IPS-18c (cell line): ENCODE measurements around the gene BAIAP3.

Experiments used
- H3K4me3 ChIP-seq: 2 replicates; pipeline ENCODE4 v1.7.0; 2013; ENCODE audit warnings: low read depth, mild to moderate bottlenecking, low read length, moderate library complexity; ENCODE audit not compliant: insufficient read depth
- H3K9me3 ChIP-seq: one replicate; pipeline ENCODE4 v1.6.1; 2013; ENCODE audit warnings: mild to moderate bottlenecking, low read length, moderate library complexity; ENCODE audit not compliant: control insufficient read depth, insufficient read depth

BAIAP3 gene

DNA sequence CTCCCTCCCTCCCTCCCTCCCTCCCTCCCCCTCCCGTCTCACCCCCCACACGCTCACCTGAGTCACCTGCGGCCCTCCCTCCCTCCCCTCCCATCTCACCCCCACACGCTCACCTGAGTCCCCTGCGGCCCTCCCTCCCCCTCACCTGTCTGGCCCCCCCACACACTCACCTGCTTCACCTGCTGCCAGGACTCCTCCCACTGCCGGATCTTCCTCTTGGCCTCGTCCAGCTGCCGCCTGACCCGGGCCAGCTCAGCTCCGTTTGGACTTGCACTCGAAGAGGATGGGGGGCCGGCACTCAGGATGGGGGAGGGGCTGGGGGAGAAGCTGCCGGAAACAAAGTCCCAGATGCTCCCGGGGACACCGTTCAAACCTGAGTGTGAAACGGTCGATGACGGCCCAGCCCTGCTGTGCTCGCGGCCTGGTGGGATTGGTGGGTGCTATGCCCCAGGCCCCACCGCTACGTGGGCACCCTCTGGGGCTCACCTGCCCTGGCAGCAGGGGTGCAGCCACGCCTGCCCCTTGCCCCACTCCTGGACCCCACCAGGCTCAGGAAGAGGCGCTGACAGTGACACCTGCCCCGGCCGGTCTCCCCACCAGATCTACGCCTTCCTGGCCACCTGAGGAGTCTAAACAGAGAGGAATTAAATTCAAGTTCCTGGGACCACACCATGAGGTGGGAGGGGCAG lies 34.2 kb downstream of the BAIAP3 start:
- Histone ChIP-seq H3K4me3 (no peak overlapping the region), H3K9me3 (no peaks in the 10 kb centered on the region)

DNA sequence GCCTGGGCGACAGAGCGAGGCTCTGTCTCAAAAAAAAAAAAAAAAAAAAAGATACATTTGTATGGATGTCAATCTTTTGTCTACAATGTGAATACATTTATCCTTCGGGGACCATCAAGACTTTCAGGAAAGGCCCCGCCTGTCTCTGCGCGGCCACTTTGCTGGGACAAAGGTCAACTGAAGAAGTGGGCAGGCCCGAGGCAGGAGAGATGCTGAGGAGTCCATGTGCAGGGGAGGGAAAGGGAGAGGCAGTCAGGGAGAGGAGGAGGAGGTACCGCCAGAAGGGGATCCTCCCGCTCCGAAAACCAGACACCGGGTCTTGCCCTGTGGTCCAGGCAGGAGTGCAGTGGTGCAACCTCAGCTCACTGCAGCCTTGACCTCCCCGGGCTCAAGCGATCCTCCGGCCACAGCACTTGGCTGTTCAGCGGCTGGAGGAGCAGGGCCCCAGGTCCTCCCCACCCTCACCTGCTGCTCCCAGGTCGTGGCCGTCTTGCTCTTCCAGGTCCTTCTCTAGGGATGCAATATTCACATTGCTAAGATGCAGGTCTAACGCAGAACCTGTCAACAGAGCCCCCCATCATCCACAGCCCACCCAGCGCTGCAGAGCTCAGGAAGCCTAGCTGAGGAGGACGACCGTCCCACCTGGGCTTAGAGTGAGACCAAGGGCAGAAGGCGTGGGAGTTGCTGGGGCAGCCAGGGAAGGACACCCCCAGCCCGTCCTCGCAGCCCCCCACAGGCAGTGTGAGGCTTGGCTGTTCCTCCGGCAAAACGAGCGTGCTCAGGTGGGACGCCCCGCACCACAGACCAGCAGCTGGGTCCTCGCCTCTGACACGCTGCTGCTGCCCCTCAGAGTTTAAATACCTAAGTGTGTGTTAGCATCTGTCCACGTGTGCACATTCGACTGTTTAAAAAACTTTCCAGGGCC lies 37.9 kb downstream of the BAIAP3 start:
- no peaks in the 10 kb centered on the region for H3K9me3 ChIP-seq

DNA sequence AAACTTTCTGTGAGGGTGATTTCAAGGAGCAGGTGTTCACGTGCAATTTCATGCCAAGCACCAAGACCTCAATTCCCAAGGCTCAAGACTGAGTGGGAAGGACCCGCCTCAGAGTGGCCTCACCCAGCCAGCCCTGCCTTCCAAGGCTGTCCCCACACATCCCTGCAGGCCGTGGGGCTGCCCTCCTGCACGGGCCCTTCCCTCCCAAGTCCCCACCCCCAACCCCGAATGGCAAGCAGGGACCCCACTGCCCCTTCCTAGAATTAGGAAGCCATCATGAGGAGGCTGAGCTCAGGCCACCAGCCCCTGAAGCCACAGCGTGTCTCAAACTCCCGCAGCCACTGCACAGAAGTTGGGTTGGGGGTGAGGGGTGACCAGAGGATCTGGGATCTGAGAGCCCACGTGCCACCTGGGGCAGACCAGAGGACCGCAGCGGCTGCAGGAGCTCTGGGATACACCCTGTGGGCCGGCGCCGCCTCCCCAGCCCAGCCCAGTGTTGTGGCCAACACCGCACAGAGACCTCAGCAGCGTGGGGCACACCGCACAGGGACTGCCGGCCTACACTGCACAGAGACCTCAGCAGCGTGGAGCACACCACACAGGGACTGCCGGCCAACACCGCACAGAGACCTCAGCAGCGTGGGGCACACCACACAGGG lies 39.0 kb downstream of the BAIAP3 start:
- H3K9me3 ChIP-seq, result no peaks in the 10 kb centered on the region
- H3K4me3 ChIP-seq, result no peak overlapping the region

More for the DNA sequence above, 37.9 kb downstream of the BAIAP3 start:
- no peak overlapping the region for H3K4me3 ChIP-seq

- Histone ChIP-seq H3K4me3 (no peak overlapping the region), H3K9me3 (no peaks in the 10 kb centered on the region)
These were observed 41.2 kb downstream of the BAIAP3 start for GRCh38 chr16:1374418-1375297.

- no peak overlapping the region for H3K4me3 ChIP-seq
- no peaks in the 10 kb centered on the region for H3K9me3 ChIP-seq
These were observed 41.8 kb downstream of the BAIAP3 start for GRCh38 chr16:1375298-1375640.

GRCh38 chr16:1375741-1376410 lies 42.4 kb downstream of the BAIAP3 start:
- Histone ChIP-seq H3K4me3 (no peak overlapping the region), H3K9me3 (no peaks in the 10 kb centered on the region)

GRCh38 chr16:1377406-1378010 lies 44.1 kb downstream of the BAIAP3 start:
- peak overlapping the region; percentile 80; the same call in 1 of the 2 replicates for H3K4me3 ChIP-seq

DNA sequence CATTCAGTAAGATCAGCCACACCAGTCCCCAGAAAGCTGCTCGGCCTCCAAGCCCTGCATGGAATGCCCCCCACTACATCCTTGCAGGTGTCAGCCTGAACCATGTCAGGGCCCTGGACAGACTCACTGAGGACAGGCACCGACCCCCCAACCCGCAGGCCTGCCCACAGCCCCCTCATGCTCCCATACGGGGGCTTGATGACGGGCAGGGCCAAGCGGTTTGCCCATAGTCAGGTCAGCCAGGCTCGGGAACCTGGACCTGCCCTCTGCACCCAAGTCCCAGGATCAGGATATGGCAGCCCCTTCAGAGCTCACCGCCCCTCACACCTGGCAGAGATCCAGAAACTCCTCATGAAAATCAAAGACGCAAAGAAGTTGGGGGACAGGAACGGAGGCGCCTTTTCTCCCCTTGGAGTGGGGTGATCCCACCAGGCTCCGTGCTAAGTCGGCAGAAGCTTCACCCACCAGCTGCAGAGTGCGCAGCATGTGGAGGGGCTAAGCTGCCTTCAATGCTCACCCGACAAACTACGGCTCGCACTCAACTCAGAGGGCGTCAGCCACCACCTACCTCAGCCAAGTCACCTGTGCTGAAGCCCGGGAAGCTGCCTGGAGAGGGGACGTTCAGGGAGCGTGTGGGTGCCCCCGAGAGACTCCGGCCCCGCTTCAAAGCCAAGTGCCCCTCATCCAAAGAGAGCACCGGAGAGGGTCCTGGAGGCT lies 44.8 kb downstream of the BAIAP3 start:
- H3K9me3 ChIP-seq, result peaks cover 2% of the 10 kb centered on the region

More at GRCh38 chr16:1377406-1378010, 44.1 kb downstream of the BAIAP3 start:
- H3K9me3 ChIP-seq, result peaks cover 2% of the 10 kb centered on the region

GRCh38 chr16:1378804-1379303 lies 45.4 kb downstream of the BAIAP3 start:
- H3K9me3 ChIP-seq, result peaks cover 2% of the 10 kb centered on the region
- peak overlapping the region; percentile 80 for H3K4me3 ChIP-seq

More for the DNA sequence above, 44.8 kb downstream of the BAIAP3 start:
- peak overlapping the region; percentile 80 for H3K4me3 ChIP-seq

- peak overlapping the region; percentile 80 for H3K4me3 ChIP-seq
- H3K9me3 ChIP-seq, result peaks cover 2% of the 10 kb centered on the region
These were observed 46.0 kb downstream of the BAIAP3 start for GRCh38 chr16:1379304-1380076.

DNA sequence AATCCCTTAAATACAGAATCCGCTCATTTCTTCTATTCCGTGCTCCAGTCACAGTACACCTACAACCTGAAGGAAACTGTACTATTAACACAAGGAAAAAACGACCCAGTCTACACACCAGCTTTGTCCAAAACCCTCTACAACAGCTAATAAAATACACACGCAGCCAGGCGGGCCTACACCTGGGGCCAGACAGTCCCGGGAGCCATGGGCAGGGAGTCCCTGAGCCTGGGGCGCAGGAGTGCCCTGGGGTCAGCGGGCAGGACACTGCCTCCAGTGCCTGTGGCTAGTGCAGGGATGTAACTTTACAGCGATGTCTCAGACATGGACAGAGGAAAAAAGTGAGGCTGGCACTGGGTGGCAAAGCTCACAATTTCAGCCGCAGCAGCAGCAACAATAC lies 46.8 kb downstream of the BAIAP3 start:
- Histone ChIP-seq H3K4me3 (peak overlapping the region; percentile 58; the same call in 1 of the 2 replicates), H3K9me3 (peaks cover 2% of the 10 kb centered on the region)

GRCh38 chr16:1381612-1382406 lies 48.4 kb downstream of the BAIAP3 start:
- Histone ChIP-seq H3K9me3 (peaks cover 2% of the 10 kb centered on the region), H3K4me3 (no peak overlapping the region)

GRCh38 chr16:1383556-1383955 lies 50.1 kb downstream of the BAIAP3 start:
- Histone ChIP-seq H3K4me3 (no peak overlapping the region), H3K9me3 (peaks cover 2% of the 10 kb centered on the region)

DNA sequence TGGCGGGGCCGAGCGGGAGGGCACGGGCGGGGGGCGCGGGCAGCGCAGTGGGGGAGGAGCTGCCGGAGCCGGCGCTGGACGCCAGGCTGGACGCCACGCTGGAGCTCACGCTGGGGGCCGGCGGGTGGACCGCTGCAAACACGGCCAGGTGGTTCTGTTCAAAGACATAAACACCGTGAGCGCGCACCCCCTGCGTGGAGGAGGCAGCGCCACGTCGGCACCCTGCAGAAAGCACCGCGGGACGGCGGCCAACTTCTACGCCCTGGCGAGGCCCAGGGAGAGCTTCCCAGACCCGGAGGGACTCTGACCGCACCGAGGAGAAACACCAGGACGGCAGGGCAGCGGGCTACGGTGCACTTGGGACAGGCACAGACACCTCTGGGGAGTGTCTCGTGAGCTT lies 51.8 kb downstream of the BAIAP3 start:
- Histone ChIP-seq H3K4me3 (no peak overlapping the region), H3K9me3 (peaks cover 2% of the 10 kb centered on the region)
